TTC549 (cell line): ENCODE results near the gene DIO2.

Source experiments
- FAIRE-seq: peaks from 2 replicates; lab custom pipeline; 2012; peaks lifted over from hg19 to GRCh38; lab: Jason Lieb, UNC

Gene DIO2

DNA sequence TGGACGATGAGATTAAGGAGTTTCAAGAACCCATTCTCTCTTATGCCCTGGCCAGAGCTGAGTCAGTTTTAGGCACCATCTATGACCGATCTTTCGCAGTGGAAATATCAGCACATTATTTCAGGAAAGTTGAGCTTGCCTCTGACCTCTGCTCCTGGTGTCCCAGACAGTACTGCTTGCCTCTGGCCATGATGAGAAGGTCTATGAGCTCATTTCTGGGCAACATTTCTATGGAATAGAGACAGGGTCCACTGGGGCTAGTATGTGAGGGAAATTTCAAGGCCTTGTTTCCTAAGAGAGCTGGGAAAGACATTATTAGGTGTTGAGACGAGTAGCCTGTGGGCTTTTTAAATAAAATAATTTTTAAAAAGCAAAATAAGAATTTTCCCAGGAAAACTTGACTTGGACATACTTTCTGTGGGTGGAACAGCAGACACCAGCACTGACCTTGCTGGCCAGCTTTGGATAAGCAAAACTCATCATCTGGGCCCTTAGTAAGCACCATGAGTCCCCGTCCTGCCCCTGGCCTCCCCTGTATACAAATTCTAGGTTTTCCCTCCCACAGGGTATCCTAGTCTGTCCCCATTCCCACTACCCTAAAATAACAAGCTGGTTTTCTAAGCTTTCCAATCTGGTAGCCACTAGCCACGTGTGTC is 43.4 kb downstream of the DIO2 start:
- FAIRE-seq, result no peak

DNA sequence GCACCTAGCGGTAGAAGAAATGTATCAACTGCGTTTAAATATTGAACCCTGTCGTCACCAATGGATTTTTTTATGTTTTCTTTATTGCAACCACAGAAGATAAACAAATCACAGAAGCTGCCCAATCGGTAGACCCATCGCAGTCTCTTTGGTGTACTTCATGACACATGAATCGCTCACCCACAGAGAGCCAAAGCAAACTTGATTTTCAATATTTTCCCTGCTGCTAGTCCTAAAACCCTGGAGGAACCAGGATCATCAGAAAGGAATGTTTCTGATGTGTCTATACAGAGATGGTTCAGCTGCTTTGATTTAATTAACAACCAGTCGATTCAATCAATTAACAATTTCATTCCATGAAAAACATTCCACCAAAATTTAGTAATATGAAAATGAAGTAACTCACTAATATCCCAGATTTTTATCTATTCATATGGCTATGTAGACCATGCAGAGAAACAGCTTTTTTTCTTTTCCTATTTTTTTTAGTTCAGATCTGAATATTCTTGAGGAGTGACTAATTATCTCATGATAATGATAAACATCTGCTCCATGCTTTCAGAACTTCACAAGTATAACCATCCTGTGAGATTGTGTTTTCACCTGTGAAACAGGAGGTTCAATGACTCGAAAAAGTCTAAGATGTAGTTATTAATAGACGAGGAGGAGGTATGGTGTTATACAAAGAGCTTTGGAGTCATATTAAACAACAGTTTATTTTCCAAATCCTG is 46.1 kb downstream of the DIO2 start:
- no peak for FAIRE-seq

DNA sequence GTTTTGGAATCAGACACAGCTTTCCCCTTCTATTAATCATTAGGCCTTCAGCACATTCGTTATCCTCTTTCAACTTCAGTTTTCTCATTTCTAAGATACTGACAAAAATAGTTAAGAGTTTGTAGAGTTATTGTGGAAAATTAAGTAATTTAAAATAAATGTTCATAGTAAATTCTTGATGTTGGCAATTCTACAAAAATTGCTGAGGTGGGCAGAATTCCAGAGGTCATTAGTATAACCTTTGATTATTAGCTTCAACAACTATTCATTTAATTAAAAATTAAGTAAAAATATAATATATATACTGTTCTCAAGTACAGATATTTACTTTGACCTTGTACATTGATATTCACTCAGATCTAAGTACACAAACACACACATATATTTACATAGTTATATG is 58.5 kb downstream of the DIO2 start:
- FAIRE-seq, result no peak

DNA sequence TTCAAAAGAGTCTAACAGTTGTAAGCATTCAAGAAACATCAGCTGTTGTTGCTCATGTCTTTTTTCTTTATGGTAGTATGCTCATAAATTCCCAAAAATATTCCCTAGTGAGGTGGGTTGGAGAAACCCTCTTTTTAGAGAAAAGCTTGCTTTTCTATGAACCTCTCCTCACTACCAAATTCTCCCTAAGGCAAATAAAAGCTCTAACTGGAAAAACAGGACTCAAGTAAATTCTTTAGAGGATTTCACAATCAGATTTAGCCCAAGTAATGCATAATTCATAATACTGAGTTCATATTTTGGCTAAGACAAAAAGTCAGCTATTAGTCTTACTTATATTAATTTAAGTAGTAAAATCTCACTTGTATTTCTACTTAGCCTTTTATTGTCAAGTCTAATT is 59.1 kb downstream of the DIO2 start:
- FAIRE-seq, result no peak

DNA sequence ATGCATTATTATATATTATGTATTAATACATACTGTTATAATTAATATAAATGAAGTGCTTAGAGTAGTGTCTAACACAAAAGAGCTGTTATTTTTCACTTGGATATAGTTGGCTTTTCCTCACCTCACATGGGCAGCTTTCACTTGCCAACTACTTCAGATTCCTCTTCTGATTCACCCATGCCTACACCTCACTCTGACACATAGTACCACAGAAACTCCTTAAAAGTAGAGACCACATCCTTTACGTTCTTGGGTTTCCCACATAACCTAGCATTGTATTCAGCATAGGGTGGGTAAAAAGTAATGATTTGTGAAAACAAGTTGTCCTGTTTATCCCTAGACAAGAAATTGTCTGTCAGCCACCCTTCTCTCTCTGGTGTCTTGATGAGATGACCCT is 61.0 kb downstream of the DIO2 start:
- FAIRE-seq, result no peak
